HG03469 (cell line): ENCODE results near the gene PIP4K2B.

Source experiments
- ATAC-seq: cut with Tn5 transposase; IDR thresholded peaks from one replicate; pipeline ENCODE4 v1.9.1; 2021; ENCODE audit warnings: mild to moderate bottlenecking, moderate library complexity, moderate number of reproducible peaks; ENCODE audit not compliant: unreplicated experiment

The PIP4K2B gene

DNA sequence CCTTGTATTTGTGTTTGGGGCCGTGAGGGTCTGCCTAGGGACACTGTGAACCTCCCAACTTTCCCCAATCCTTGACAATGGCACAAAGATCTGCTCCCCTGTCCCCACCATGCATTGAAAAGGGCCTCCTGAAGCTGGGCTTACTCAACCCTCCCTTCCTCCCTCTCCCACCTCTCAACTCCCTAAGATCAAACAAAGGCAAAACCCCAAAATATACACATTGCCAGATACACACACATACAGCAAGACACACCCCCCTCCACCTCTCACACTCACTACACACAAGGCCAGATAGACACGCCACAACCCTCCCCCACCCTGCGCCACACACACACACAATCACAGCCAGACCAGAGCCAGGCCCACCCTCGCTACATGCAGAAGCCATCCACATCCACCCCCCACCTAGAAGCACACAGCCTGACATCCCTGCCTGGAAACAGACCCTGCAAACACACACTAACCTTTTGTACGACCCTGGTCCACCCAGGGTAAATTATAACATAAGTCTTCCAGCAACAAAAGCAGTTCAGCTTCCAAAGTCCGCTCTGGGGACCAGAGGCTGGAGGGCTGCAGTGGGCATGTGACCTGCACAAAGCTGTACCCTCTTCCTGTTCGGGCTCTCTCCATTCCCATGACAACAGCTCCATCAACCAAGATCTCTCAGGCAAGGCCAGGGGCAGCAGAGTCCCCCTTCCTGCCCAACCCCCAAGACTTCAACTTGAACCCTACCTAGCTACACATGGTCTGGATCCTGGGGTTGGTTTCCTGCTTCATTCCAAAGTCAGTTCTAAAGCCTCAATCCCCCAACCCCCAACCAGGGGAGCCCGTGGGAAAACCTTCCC lies 53.1 kb downstream of the PIP4K2B start:
- ATAC-seq = no peak

DNA sequence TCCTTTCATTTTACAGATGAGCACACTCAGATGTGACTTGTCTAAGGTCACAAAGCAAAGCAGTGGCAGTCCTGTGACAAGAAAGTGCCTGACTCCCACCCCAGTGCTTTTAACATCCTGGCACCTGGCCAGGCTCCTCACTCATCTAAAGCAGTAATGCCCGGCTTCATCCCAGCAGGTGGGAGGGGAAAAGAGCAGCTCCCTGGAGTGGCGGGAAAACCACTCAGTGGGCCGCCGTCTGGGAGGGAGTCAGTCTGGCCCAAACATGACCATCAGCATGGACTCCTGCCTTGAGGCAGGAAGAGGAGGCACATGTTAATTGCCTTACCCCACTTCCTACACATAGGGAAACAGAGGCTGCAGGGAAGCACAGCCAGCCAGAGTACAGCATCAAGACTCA lies 53.8 kb downstream of the PIP4K2B start:
- ATAC-seq = no peak

DNA sequence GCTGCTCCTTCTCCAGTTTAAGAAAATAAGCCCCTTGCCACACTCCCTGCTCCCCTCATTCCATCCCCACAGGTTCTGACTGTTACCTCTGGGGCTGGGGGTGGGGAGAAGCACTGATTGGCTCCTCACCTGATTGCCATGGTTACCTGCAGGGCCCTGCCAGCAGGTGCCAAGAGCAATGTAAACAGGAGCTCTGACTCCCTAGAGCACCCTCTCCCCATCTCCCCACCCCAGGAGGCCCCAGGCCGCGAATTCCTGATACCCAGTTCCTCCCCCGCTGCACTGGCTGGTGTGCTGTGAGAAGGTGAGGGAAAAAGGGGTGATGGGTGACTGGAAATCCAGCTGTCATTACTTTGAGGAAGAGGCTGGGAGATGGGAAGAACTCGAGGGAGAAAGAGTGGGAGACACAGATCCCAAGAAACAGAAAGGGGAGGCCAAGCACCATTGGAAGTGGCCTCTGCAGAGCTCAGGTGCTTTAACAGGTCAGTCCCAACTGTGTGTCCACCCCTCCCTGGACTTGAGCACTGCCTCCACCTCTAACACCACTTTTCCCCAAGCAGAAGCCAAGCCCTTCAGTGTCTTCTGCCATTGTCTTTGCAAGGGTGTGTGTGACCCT lies 55.7 kb downstream of the PIP4K2B start:
- ATAC-seq = no peak

DNA sequence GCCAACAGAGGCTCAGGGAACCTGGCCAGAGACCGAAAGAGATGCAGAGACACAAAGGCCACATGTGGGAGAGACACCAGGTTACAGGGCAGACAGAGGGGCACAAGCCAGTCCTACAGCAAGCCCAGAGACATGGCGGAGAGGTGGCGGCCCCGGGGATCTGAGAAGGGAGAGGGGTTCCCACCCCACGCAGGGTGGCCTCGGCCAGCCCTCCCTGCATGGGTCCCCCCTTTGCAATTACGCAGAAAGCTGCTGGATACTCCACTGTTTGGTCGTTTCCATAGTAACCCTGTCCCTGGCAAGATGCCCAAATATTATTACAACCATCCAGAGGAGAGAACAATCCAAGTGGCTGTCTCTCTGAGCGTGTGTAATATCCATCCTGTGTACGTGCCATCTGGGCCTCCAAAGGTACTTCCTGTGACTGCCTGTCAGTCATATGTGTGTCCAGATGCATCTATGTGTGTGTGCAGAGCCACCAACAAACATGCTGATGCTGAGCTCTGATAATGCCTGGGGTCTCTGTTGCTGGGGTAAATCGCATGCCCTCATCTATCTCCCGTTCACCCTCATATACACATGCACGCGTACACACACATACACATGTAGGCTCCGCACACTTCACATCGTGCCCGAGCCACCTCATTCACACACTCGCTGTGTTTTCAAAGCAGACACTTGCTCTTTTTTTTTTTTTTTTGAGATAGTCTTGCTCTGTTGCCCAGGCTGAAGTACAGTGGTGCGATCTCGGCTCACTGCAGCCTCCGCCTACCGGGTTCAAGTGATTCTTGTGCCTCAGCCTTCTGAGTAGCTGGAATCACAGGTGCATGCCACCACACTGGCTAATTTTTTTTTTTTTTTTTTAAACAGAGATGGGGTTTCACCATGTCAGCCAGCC lies 56.7 kb downstream of the PIP4K2B start:
- ATAC-seq = no peak

DNA sequence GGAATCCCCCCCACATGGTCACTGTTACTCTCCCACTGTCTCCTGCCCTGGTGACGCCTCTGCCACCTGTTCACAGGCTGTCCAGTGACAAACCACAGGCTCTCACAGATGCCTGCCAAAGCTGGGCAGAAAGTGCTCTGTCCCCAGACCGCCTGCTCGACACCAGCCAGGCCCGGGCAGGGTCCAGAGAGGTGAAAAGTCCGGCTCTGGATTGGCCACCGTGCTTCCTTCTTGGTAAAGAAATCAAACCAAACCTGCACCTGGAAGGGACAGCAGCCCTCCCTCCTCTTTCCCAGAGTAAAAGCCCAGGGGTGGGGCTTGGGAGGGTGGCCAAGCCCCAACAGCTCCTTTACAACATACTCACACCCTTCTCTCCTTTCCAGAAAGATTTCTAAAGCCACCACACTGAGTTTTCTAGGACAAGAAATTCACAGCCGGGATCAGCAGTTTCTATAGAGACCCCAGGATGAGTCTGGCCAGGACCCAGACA lies 57.4 kb downstream of the PIP4K2B start:
- no peak for ATAC-seq

GRCh38 chr17:38741461-38741860 lies 57.9 kb downstream of the PIP4K2B start:
- ATAC-seq = no peak

GRCh38 chr17:38740806-38741205 lies 58.5 kb downstream of the PIP4K2B start:
- no peak for ATAC-seq

DNA sequence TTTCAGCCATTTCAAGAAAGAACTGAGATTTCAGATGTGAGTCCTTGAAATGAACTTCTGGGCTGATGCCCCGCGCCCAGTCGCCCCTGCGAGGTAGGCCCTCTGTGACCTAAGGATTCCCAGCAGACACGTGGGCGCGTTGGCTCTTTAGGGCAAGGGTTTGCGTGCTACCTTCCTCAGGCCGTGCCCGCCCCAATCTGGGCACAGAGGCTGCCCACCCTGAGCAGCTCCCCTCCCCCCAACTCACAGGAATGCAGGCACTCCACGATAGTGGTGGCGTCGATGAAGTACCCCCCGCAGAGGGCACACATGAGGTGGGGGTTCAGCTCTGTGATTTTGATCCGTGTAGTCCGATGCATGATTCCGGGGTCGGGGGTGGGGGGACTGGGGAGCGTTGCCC lies 59.3 kb downstream of the PIP4K2B start:
- no peak for ATAC-seq

- no peak for ATAC-seq
Measured at GRCh38 chr17:38739305-38739704, 60.1 kb downstream of the PIP4K2B start.

DNA sequence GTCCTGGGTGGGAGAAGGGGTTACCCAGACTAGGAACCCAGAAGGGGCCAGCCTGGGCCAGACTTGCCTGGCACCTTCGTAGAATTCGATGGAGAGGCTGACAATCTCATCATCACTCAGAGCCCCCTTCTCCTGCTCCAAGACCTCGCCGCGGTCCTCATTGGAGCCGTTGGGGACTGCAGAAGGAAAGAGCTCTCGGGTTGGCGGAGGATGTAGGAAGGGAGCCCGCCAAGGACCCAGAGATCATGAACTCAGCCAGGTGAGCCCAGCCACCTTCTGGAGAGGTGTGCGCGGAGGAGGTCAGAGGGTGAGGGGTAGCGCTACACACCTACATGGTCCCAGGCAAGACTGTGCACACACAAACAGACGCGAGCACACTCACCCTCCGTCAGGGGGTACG lies 60.7 kb downstream of the PIP4K2B start:
- ATAC-seq = no peak

DNA sequence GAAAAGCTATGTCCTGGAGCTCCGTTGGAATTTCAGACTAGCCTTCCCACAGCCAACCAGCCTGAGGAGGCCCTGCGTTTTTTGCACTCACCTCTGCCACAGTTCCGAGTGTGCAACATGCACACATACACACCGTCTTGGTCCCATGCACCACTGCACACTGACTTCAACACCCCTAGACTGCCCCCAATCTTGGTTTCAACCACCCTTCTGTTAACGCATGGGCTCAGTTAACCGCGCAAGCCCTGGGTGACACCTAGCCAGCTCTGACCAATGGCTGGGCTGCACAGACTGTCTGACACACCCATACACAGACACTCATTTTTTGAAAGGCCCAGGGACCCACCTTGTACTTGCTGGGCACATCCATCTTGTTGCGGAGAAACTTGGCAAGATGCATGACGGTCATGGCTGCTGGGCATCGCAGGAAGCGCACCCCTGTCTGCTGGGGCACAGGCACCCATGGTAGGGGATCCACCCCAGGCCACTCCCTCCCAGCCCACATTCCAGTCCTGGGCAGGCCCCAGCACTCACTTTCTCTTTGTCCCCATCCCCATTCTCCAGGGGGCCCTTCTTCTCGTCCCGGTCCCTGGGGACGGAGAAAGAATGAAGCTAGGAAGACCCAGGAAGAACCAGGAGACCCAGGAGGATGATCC lies 61.2 kb downstream of the PIP4K2B start:
- no peak for ATAC-seq

- no peak for ATAC-seq
Measured at GRCh38 chr17:38735161-38735997, 64.0 kb downstream of the PIP4K2B start.

- ATAC-seq = no peak
Measured at GRCh38 chr17:38733982-38734973, 65.1 kb downstream of the PIP4K2B start.

GRCh38 chr17:38733282-38733981 lies 65.9 kb downstream of the PIP4K2B start:
- no peak for ATAC-seq

DNA sequence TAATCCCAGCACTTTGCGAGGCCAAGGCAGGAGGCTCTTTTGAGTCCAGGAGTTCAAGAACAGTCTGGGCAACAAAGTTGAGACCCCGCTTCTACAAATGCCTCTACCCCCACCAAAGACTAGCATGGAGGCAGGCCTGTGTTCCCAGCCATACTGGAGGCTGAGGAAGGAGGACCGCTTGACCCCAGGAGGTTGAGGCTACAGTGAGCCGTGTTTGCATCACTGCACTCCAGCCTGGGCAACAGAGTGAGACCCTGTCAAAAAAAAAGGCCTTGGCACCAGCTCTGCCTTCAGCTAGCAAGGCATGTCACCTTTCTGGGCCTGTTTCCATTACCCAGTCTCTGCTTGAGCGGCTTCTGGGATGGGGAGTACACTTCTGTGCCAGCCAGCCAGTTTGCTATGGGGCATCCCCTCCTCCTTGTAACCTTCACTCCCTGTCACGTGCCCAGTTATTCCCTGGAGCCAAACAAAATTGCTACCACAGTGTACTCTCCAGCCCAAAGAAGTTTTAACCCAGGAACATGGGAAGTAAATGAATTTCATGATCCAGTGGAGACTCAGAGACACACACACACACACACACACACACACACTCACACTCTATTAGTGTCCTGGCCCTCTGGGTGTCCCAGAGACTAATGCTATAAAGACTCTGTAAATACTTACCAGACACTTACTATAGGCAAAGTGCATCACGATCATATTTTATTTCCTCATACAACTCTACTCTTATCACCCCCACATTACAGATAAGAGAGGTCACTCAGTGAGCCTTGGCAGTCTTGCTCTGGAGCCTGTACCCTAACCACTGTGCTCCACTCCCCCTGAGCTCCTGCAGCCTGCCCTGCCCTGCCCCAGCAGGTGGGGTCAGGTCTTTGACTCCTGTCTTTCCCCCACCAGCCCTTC lies 66.7 kb downstream of the PIP4K2B start:
- ATAC-seq = no peak

GRCh38 chr17:38731526-38732294 lies 67.6 kb downstream of the PIP4K2B start:
- ATAC-seq = no peak
